NCI-H187 treated with DMSO at 0.1 percent for 48 hours (cell line): Measurements from ENCODE around the gene ARVCF.

Experiments
- DNase-seq: peaks from one replicate; lab custom pipeline; 2025; lab: John Stamatoyannopoulos, UW

The ARVCF gene

DNA sequence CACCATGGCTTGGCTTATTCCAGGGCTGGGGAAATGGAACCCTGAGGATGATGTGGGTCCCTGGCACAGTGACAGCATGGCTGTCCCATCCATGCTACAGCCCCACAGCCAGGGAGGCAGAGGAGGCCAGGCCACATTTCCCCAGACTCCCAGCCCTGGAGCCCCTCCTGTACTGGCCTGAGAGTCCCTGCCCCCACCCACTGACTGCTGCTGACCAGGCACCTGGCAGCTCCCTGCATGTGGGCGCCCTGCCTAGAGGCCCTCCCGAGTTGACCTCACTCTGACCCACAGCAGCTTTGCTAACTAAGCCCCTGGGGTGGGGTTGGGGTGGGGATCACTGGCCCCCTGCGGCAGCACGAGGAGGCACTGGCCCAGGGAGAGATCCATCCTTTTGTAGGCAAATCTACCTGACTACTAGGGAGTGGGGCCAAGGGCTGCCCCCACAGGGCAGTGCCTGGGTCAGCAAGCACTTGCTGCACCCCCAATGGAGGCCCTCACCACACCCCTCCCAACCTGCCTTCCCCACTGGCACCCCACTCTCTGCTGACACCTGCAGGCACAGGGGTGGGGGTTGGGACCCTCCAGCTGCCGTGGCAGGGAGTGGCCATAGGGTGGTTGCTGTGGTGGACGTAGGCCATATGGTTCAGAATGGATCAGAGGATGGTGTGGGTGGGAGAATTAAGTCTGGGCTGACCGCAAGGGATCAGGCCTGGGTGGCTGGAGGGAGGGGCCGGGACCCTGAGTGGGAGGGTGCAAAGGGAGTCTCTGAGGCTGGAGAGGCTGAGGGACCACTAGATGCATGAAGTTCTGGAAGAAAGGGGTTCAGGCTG lies 17.4 kb downstream of the ARVCF start:
- DNase-seq, result no peak

DNA sequence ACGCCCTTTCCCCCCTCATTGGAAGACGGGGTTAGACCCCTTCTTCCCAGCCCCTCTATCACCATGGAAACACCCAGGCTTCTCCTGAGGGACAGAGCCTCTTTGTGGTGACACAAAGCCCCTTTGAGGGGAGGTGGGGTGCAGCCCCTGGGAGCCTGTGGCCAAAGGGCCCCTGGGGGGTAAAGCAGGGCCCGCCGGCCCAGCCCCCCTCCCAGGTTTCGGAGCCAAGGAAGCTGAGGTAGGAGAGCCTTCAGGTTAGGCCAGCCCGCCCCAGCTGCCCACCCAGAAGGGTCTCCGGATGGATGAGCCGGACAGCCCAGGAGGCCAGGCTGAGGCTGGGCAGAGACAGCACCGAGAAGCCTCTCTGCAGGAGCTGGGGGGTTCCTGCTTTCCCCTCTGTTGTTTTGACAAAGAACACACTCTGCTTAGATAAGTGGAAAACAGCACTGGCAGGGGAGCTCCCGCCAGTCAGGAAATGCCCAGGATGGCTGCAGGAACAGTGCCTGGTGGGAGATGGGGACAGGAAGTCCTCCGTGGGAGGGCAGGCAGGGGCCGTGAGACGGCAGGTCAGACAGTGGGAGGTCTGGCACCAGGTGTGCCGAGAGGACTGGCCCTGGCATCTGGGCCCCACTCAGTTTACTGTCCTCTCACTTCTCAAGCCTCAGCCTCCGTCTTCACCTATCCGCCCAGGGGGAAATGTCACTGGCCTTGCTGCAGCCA lies 18.2 kb downstream of the ARVCF start:
- no peak for DNase-seq

DNA sequence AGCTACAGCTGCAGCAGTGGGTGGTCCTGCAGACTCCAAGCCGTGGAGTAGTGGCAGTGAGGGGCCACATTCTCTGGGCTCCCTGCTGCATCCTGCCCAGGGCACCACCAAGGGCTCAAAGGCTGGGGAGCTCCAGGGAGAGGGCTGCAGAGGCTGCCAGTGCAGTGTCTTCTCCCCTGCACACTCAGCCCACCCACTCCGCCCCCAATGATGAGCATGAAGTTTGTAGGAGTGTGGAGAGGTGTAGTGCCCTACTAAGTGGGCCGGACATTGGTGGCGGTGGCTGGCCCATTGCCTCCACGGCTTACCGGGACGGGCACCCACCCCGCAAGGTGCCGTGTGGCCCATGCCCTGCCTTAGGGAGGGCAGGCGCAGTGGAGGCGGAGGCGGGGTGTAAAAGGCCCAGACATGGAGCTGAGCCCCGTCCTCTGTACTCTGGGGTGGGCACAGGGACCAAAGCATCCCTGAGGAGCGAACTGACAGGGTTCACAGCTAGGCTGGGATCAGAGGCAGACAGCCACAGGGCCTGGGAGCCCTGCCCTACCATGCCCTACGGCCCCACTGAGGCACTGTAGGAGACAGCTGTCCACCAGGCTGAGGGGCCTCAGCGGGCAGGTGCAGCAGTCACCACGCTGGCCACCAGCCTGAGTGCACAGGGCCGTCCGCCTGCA lies 18.9 kb downstream of the ARVCF start:
- DNase-seq, result no peak

DNA sequence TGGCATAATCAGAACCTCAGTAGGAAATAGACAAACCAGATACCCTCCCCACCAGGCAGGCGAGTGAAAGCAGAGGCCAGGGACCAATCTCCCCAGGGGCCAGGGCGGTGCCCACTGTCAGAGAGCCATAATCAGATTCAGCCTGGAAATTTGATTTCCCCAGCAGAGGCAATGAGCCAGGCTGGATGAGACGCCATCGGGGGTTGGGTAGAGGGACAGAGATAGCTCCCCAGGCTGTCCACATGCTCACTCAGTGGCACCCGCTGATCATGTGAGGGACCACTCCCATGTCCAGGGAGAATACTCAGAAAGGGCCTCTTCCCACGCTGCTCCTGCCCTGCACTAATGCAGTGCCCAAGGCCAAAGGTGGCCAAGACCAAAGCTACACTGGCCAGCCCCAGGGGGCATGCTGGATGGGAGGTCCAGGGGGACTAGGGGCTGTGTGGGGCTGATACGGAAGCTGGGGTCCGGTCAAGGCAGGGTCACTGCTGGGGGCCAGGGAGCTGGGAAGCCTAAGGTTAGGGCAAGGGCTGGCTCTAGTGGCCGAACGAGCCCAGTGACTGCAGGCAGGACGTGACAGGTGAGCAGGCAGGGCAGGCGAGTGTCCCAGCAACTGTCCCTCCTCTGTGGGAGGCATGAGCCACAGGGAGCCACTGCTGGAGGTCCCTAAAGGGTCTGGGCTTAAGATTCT lies 19.8 kb downstream of the ARVCF start:
- no peak for DNase-seq

DNA sequence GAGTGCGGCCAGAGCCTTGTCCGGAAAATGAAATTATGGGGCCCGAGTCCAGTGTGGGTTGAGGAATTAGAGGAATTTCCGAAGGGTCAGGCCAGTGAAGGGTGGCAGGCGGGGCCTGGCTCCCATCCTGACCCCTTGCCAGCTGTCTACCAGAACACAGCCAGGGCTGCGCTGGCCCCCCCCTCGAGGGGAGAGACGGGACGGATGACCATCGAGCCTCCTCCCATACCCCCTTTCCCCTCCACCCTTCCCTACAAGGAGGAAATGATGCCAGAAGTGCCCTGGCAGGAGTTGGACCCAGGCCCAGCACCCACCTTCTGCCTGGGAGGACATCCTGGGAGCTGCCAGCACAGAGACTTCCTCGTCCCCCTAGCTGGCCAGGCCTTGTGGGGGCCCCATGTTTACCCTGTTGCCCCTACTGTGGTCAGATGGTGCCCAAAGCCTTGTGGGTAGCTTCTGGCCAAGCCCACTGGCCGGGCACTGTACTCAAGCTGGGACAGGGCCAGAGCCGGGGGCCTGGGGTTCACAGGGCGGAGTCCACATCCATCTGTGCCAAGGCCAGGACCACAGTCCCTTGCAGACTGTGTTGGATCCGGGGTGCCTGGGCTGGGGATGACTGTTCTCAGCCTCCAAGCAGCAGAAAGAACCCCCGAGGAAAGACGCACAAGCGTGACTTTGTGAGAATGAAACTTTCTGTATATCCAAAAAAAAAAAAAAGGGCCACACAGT lies 20.8 kb downstream of the ARVCF start:
- DNase-seq, result no peak

DNA sequence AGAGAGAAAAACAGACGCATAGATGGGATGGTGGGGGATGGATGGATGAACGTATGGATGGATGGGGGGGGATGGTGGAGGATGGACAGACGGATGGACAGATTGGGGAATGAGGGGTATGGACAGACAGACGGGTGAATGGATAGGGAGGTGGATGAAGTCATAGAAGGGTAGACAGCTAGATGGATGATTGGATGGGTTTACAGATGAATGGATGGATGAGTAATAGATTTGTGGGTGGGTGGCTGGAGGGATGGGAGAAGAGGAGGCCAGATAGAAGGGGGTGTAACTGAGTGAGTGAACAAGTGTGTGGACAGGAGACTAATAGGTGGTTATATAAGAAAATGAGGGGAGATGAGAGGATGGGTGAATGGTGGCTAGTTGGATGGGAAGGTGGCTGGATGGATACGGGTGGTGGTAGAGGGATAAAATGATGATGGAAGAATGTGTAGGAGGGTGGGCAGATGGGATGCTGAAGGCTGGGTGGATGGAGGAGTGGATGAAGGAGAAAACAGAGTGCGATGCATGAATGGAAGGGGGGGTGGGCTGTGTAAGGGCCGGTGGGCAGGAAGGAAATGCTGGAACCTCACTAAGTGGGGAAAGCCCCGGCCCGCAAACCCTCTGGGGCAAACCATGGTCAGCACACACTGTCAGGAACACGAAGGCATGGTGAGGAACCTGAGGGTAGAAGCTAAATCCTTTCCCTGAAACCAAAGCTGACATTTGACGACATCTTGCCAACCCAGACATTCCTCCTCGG lies 21.6 kb downstream of the ARVCF start:
- DNase-seq, result no peak

DNA sequence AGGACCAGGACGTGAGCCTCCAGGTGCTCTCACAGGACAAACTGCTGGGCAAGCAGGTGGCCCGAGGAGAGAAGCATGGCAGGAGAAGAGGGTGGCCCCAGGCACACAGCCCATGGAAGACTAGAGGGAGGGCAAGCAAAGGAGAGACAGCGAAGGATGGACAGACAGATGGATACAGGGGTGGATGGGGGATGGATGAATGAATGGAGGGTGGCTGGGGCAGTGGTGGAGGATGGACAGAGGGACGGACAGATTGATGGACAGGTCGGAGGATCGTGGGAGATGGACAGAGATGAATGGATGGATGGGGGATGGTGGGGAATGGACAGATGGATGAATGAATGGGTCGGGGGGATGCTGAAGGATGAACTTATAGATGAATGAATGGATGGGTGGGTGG lies 22.7 kb downstream of the ARVCF start:
- no peak for DNase-seq

DNA sequence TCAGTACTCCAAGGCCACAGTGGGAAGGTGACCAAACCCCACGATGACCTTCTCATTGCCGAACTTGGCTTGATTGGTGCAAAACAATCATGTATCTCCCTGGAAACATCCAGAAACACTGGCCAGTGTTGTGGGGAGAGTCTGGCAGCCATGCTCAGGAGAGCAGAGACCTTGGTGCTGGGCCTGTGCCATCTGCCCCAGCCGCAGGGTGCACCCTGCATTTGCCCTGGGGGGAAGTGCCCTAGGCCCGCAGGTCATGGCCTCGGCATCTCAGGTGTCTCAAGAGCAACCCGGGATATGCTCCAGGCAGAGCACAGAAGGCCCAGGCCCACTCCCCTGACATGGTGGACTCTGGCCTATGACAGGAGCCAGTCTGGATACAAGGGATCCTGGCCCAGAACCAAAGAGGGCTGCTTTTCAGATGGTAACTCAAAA lies 23.7 kb downstream of the ARVCF start:
- DNase-seq, result no peak

DNA sequence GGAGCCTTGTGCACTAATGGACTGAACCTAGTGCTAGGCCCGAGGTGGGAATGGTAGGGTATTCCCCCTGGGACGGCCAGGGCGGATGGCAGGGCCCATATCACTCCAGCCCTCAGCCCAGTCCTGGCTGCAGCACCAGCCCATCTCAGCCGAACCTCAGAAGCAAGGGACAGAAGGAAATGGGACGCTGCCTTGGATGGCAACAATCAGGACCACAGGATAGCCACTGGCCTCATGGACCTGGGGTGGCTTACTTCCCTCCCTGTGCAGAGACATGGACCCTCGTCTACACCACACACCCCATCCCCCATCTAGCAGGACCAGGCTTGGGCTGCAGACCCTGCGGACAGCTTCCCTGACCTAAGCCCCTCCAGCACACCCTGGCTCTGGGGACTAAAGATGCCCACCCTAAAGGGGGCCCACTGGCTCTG lies 24.1 kb downstream of the ARVCF start:
- no peak for DNase-seq

DNA sequence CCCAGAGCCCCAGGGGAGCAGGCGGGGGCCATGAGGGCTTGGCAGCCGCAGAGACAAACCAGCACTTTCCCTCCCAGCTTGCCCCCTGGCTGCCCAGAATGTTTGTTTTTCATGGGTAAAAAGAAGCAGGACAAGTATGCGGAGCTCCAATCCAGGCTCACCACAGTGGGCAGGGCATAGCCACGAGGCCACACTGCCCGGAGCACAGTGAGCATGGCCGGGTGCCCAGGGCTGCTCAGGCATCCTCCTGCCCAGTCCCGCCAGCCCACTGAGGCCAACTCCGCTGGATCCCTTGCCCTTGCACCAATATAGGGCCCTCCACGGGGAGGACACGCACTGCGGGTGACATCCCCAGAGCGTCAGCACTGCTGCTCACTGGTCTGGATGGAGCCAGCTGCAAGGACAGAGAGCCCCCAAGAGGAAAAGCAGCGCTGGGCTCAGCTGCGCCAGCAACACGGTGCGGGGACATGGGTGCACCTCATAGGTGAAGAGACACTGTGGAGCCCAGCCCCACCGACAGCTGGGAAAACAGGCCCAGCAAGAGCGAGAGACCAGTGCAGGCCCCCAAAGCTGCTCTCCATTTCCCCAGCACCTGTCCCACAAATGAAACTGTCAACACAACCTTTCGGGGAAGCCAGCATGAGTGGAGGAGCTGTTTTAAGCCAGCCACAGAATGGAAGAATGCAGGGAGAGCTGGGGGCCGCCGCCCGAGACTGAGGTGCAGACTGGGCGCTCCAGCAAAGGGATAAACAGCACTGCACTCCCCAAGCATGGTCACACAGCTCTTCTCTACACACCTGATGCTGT lies 24.8 kb downstream of the ARVCF start:
- DNase-seq, result no peak

DNA sequence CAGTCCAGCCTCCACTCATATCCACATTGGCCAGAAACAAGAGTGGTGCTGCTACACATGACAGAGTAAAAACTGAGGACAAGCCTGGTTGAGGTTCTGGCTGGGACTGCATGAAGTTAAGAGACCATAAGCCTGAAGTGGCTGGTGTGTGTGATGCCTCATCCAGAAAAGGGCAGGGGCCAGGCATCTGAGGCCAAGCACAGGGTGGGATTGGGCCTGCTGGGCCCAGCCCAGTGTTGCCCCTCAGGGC lies 25.3 kb downstream of the ARVCF start:
- no peak for DNase-seq

DNA sequence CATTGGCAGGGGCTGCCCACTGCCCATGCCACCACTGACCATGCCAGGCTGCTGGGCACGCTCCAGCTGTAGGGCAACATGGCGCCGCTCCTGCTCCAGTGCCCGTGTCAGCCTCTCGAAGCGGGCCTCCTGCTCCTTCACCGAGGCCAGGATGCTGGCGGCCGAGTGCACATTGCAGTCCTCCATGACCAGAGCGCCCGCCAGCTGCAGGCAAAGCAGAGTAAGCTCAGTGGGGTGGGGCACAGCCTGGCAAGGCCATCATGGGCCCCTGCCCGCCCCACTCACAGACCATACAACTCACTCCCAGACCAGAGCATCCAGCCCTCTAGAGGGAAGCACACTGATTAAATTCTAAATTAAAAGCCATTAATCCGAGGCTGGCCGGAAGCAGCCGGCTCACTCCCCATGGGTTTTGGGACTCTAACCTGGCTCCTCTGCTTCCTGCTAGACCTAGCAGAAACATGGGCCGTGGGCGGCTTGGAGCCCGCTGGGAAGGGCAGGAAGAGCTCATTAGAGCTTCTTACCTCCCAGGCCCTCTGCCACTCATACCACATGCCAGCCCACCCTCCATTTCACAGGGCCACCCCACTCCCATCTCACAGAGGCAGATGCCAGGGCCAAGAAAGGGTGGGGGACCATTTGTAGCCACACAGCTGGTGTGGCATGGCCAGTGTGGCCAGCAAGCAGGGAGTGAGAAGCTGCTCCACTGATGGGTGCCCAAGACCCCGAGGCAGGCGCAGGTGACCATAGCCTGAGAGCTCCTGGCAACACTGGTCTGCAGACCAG lies 25.8 kb downstream of the ARVCF start:
- no peak for DNase-seq

DNA sequence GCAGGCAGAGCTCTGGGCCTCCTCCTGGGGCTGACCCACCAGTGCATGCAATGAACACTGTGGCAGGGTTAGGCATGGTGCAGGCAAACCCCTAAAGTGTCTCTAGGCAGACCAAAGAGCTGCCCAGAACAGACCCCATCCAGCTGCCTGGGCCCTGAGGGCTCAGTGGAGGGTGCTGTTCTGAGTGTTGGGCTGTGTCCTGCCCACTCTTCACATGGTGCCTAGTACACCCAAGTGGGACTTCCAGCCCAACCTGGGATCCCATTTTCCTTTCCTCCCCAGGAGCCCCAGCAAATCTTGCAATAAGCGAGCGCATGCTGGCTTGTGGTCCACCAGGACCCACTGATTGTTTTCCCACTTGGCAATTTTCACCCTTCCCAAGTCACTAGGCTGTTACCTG lies 26.4 kb downstream of the ARVCF start:
- DNase-seq, result no peak

DNA sequence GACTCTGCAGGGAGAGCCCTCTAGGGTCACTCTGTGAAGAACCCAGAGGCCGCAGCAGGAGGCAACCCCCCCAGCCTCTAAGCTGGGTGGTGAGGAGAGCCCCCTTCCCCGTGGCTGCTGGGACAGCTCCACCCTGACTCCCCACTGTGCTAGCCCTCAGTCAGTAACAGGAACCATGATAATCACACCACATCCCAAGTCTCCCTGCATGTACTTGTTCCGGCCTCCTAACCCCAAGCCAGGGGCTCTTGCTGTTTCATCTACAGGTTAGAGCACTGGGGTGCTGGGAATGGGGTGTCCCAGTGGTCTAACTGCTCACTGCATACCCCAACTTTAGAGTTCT lies 26.9 kb downstream of the ARVCF start:
- no peak for DNase-seq

DNA sequence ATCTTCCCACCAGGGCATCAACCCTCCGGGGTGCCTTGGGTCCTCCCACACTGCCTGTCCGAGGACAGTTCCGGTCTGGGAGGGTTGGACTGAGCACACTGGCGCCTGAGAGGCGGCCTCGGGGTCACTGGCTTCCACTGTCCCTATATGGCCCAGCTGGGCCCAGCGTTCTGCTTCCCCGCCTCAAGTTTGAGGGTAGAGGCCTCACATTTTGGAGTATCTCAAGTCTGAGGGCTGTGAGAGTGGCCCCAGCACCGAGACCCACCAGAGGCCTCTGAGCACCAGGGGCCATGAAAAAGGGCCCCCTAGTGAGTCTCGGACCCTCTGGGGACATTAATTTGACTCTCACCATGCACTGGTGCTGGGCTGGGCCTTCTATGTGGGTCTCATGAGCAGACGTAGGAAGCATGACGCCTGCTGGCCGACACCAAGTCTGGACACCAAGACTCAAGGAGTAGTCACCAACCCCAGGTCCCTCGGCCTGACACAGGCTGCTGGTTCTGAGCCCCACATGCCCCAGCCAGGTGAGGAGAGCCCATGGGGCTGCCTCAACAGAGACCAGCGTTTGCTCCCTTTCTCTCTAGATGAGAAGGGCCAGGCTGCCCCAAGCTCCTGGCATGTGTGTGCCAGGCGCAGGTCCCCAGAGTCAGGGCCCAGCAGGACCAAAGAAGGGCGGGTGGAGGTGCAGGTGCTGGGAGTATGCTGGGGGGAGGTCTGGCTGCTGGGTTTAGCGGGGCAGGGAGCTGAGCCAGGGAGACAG lies 27.5 kb downstream of the ARVCF start:
- no peak for DNase-seq

DNA sequence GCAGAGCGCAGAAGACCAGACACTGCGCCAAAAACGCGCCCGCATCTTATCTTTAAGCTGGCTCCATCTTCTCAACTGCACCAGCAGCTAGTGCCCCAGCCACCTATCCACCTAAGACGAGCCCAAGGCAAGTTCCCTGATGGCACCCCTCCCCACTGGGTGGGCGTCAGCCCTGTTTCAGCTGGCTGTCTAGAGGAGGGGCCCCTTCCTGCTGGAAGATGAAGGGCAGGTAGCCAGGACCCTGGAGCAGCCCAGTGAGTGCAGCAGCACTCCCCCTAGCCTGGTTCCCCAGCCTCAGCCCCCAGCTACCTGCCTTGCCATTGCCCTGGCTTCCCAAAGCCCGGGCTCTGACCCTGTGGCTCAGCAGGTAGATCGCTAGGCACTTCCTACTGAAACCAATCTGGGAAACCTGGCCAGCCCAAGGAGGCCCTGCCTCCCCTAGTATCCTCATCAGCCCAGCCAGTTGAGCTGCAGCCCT lies 28.3 kb downstream of the ARVCF start:
- DNase-seq, result no peak

DNA sequence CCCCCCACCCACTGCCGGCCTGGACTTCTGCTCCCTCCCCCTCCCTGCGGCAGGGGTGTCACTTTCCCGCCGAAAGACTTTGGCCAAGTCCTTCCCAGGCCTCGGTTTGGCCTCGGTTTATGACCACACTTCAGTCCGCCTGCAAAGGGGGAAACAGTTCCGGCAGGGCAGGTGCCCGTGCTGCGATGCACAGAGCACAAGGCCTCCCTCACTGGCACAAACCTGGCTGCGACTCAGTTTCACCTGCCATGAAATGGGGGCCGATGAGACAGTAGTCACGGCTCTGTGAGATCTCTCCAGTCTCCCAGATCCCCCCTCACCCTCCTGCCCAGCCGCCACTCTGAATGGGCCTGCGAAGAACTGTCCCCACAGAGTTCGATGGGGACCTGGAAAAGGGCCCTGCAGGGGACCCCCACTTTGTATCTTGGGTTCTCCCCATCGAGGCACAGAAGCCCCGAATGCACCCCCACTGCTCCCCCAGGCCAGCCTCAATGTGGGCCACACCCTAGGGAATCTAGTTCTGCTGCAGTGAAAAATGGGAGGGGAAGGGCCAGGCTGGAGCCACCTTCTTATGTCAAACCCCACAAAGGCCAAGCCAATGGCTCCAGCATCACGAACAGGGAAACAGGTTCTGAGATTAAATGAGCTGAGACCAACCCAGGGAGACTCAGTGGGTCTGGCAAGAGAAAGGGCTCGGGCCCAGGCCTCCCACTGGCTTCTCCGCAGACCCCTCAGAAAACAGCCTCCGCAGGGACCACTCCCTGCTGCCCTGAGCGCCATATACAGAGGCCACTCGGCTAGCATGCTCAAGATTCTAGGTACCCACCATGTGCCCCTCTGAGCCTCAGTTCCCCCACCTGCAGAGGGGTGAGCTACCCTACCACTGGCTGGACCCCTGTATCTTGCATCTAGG lies 29.0 kb downstream of the ARVCF start:
- DNase-seq, result no peak
